ENCODE results near the gene TDRD10.

DNA sequence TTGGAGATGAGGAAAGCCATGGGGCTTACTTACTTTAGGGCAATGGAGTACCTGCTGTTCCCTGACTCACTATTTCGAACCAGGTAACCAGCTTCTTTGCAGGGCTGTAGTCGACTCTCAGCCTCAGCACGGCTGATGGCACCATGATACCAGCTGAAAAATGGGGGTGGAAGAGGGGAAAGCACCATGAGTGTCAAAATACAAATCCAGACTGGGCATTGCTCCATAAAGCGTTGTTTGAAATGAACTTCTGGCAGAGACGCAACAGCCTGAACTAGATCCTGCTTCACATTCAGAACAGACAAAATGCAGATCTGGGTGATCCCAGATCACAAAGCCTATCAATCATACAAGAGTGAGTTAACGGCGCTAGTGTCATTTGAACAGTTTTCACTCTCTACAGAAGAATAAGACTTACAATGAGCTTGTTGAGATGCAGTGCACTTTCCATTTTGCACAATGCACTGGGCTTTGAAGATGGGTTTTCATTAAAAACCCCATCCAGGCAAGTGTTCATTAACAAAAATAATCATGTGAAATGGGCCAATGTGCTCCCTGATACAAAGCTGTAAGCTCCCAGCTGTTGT is 16.0 kb upstream of the TDRD10 start:
- TF ChIP-seq, protein P1, sequence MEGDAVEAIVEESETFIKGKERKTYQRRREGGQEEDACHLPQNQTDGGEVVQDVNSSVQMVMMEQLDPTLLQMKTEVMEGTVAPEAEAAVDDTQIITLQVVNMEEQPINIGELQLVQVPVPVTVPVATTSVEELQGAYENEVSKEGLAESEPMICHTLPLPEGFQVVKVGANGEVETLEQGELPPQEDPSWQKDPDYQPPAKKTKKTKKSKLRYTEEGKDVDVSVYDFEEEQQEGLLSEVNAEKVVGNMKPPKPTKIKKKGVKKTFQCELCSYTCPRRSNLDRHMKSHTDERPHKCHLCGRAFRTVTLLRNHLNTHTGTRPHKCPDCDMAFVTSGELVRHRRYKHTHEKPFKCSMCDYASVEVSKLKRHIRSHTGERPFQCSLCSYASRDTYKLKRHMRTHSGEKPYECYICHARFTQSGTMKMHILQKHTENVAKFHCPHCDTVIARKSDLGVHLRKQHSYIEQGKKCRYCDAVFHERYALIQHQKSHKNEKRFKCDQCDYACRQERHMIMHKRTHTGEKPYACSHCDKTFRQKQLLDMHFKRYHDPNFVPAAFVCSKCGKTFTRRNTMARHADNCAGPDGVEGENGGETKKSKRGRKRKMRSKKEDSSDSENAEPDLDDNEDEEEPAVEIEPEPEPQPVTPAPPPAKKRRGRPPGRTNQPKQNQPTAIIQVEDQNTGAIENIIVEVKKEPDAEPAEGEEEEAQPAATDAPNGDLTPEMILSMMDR (conservative IDR thresholded peaks at IDR 0.05; ENCODE audit: low read depth, low read length) = no peak
- TF ChIP-seq EZH2 (IDR thresholded peaks at IDR 0.05; ENCODE audit: borderline replicate concordance, low read depth, low read length, poor library complexity, severe bottlenecking) = no peak

Measured in A673 (cell line).